Activated CD8-positive, alpha-beta T cell treated with anti-CD3 and anti-CD28 coated beads for 36 hours (primary cell): ENCODE data around the gene NECTIN1. TPM values are rescaled to one million over a fixed set of nuclear protein-coding genes. Genes with fewer than 3 reads are reported as not detected.

Source experiments
- ATAC-seq: fragments of 200-7000 bp; cut with Tn5 transposase; one replicate; pipeline ENCODE4 v1.10.0; 2021; ENCODE audit warnings: mild to moderate bottlenecking, moderate library complexity
- CTCF ChIA-PET: fragments of 350-600 bp; sonication (Branson Sonifier 250); formaldehyde crosslinking; loops from one replicate; lab custom pipeline; 2021; ENCODE audit warnings: antibody characterized with exemption; lab: Charles Lee
- POLR2A ChIA-PET: fragments of 350-600 bp; sonication (Branson Sonifier 250); formaldehyde crosslinking; loops from one replicate; lab custom pipeline; 2021; ENCODE audit warnings: antibody characterized with exemption; lab: Charles Lee
- DNase-seq: peaks from one replicate; pipeline ENCODE4 v3.0.0-alpha.2; 2020
- H3K27ac Mint-ChIP-seq: one replicate; pipeline ENCODE4 v1.8.0; 2021; ENCODE audit warnings: mild to moderate bottlenecking, mixed read lengths
- H3K27me3 Mint-ChIP-seq: one replicate; pipeline ENCODE4 v1.8.0; 2021; ENCODE audit warnings: mixed read lengths
- H3K36me3 Mint-ChIP-seq: one replicate; pipeline ENCODE4 v1.8.0; 2021; ENCODE audit warnings: low read depth, mixed read lengths
- H3K4me1 Mint-ChIP-seq: one replicate; pipeline ENCODE4 v1.8.0; 2021; ENCODE audit warnings: low read depth, mixed read lengths
- H3K4me3 Mint-ChIP-seq: one replicate; pipeline ENCODE4 v1.8.0; 2021; ENCODE audit warnings: mild to moderate bottlenecking, moderate library complexity, mixed read lengths
- H3K9me3 Mint-ChIP-seq: one replicate; pipeline ENCODE4 v1.8.0; 2021; ENCODE audit warnings: mixed read lengths
- intact Hi-C: fragments of 100-400 bp; cut with micrococcal nuclease; formaldehyde crosslinking; loops from one replicate; pipeline ENCODE4 v1.10.0; 2022
- total RNA-seq, 2 experiments: library from RNA; stranded (reverse); gene quantifications; one replicate each; pipeline ENCODE4 v1.2.3, GENCODE V29; 2021
- TF ChIP-seq, protein P1 (sequence below): fragments of 200-600 bp; IDR thresholded peaks from one replicate; pipeline ENCODE4 v1.8.0; 2022; ENCODE audit warnings: antibody characterized with exemption, mild to moderate bottlenecking

The NECTIN1 gene
- total RNA-seq, 2 experiments from 2014 or later, result 2.6 to 3.8 TPM

DNA sequence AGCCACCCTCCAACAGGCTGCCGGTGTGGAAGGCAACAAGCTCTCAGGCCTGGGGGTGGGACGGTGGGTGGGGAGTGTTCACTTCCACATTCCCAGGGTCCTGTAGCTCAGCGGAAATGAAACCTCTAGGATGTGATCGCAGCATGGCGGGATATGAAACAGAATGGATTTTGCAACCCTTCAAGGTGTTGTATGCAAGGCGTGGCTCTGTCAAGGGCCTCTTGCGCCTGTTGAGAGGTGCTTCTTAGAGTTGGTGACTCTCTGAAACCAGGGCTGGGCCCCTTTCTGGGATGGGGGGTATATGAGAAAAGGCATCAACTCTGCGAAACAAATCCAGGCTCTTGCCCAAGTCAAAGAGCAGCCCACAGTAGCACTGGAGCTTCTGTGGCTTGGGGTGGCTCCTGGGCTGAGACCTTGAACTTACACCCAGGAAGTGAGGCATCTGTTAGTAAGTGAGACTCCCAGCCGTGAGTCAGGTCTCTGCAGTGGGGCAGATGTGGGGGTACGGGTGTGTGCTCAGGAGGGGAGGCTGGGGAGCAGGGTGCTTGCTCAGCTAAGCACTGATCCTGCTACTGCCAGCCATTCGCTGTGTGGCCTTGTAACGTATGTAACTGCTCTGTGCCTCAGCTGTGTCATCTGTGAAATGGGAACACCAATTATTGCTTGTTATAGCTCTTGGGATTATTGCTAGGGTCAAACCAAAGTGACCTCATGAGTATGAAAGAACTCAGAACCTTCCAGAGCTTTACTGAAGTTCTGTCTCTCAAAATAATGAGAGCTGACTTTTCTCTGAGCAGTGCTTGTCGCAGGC, 28.3 kb downstream of the NECTIN1 start:
- CTCF ChIA-PET, result interaction anchor here (0.5 to 1.9 kb wide), 2 partner anchors 28 to 29 kb away, joined by 3 to 6 read pairs; partner anchors contain the start of gene NECTIN1

DNA sequence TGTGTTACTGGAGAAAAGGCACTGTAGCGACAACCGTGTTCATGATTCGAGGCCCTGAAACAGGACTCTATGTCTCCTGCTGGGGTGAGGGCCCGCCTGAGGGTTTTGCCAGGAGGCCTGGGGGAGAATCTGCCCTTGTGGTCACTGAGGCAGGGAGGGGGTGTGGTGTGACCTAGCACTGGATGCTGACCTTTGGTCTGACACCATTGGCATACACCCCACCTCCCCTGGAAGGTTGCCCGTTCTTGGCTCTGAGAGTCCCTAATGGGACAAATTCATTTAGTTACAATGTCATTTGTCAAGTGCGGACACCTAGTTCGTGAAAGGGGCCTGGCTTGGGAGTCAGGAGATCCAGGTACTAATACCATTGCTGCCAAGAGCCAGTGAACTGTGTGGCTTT, 29.0 kb downstream of the NECTIN1 start:
- Mint-ChIP-seq H3K4me1 (peaks cover 4% of the 10 kb centered on the region), H3K9me3 (no peaks in the 10 kb centered on the region), H3K4me3 (no peak overlapping the region), H3K27ac (no peak overlapping the region), H3K36me3 (no peaks in the 10 kb centered on the region), H3K27me3 (no peaks in the 10 kb centered on the region)
- TF ChIP-seq, protein P1, sequence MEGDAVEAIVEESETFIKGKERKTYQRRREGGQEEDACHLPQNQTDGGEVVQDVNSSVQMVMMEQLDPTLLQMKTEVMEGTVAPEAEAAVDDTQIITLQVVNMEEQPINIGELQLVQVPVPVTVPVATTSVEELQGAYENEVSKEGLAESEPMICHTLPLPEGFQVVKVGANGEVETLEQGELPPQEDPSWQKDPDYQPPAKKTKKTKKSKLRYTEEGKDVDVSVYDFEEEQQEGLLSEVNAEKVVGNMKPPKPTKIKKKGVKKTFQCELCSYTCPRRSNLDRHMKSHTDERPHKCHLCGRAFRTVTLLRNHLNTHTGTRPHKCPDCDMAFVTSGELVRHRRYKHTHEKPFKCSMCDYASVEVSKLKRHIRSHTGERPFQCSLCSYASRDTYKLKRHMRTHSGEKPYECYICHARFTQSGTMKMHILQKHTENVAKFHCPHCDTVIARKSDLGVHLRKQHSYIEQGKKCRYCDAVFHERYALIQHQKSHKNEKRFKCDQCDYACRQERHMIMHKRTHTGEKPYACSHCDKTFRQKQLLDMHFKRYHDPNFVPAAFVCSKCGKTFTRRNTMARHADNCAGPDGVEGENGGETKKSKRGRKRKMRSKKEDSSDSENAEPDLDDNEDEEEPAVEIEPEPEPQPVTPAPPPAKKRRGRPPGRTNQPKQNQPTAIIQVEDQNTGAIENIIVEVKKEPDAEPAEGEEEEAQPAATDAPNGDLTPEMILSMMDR, result no peak
- ChIA-PET CTCF (interaction anchor here (0.5 kb wide), 1 partner anchor 29 kb away, joined by 3 read pairs; the partner anchor contains the start of gene NECTIN1), POLR2A (no interaction called here)
- intact Hi-C loops, result no loop called here
- ATAC-seq, result no peak
- DNase-seq, result no peak

More for the DNA sequence above, 28.3 kb downstream of the NECTIN1 start:
- DNase-seq (peak; percentile 42), ATAC-seq (peak; percentile 88)
- Mint-ChIP-seq H3K36me3 (no peaks in the 10 kb centered on the region), H3K27ac (no peak overlapping the region), H3K27me3 (peaks cover 1% of the 10 kb centered on the region), H3K9me3 (no peaks in the 10 kb centered on the region), H3K4me1 (peaks cover 4% of the 10 kb centered on the region), H3K4me3 (no peak overlapping the region)
- intact Hi-C loops, result no loop called here
- POLR2A ChIA-PET, result no interaction called here
- TF ChIP-seq, protein P1, result no peak

DNA sequence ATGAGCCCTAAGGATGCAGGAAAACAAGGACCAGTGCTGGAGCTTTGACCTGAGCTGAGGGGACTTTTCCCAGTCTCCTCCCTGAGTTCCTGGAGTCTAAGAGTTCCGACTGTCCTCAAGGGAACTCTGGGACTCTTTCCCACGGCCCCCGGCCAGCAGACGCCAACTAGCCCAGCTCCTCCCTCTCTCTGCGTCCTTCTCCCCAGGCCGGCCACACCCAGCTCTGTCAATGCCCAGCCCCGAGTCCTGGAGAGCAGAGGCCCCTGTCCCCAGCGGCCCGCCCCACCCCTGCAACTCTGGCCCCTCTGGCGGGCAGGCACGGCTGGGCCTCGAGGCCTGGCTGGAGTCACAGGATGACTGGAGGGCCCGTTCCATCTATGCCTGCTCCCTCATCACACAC, 29.8 kb downstream of the NECTIN1 start:
- TF ChIP-seq, protein P1, result no peak
- peaks cover 5% of the 10 kb centered on the region for H3K4me1 Mint-ChIP-seq
- no peak overlapping the region for H3K4me3 Mint-ChIP-seq
- H3K27ac Mint-ChIP-seq, result no peak overlapping the region
- ChIA-PET POLR2A (no interaction called here), CTCF (interaction anchor here (1.0 kb wide), 1 partner anchor 30 kb away, joined by 4 read pairs; no protein-coding TSS in a partner anchor)
- intact Hi-C loops, result no loop called here
- DNase-seq (no peak), ATAC-seq (no peak)
- no peaks in the 10 kb centered on the region for H3K9me3 Mint-ChIP-seq
- no peaks in the 10 kb centered on the region for H3K27me3 Mint-ChIP-seq
- H3K36me3 Mint-ChIP-seq, result no peaks in the 10 kb centered on the region

DNA sequence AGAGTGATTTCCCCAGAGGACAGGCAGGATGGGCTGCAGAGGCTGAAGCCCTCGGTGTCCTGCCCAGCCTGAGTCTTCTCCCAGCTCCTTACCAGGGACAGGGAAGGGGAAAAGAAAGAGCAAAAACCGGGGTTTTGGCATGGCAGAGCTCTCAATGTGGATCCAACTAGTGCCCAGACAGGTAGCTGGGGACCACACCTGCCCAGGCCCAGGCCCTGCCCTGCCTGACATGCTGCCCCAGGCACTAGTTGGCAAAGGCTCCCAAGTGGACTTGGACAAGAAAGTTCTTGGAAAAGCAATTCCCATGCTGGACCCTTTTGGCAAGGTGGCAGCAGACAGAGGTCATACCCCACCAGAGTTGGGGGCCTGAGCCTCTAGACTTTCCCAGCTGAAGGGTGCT, 31.1 kb downstream of the NECTIN1 start:
- intact Hi-C loops, result no loop called here
- TF ChIP-seq, protein P1, result no peak
- ChIA-PET POLR2A (no interaction called here), CTCF (no interaction called here)
- no peaks in the 10 kb centered on the region for H3K9me3 Mint-ChIP-seq
- DNase-seq, result no peak
- H3K4me3 Mint-ChIP-seq, result no peak overlapping the region
- H3K36me3 Mint-ChIP-seq, result no peaks in the 10 kb centered on the region
- peaks cover 14% of the 10 kb centered on the region for H3K4me1 Mint-ChIP-seq
- no peaks in the 10 kb centered on the region for H3K27me3 Mint-ChIP-seq
- no peak for ATAC-seq
- H3K27ac Mint-ChIP-seq, result no peak overlapping the region

DNA sequence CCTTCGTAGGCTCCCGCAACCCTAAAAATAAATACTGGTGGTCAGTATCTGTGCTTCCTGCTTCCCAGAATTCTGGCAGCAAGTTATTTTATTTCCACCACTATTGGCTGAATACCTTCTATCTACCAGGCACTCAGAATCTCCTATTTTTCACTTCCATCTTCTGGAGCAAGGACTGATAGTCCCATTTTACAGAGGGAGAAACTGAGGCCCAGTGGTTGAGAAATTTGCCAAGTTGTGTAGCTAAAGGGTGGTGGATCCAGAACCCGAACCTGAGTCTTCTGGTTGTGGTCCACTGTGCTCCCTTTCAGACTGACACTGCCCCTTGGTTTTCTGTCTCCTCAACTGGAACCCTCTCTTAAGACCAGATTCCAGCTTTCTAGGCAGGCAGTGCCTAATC, 31.6 kb downstream of the NECTIN1 start:
- ATAC-seq (no peak), DNase-seq (no peak)
- Mint-ChIP-seq H3K4me3 (no peak overlapping the region), H3K9me3 (no peaks in the 10 kb centered on the region), H3K4me1 (peaks cover 14% of the 10 kb centered on the region), H3K27me3 (no peaks in the 10 kb centered on the region), H3K27ac (no peak overlapping the region), H3K36me3 (no peaks in the 10 kb centered on the region)
- POLR2A ChIA-PET, result no interaction called here
- intact Hi-C loops, result no loop called here
- CTCF ChIA-PET, result no interaction called here
- TF ChIP-seq, protein P1, result no peak
